Measurements from ENCODE around the gene HNRNPUL2. TPM values are rescaled to one million over a fixed set of nuclear protein-coding genes. Genes with fewer than 3 reads are reported as not detected.
"Not testable (repeated sequence)": the region's sequence is repeated elsewhere in the genome, so short reads cannot be mapped to it uniquely, and the experiment has no call there.

Gene HNRNPUL2
- total RNA-seq, 2 experiments from 2014 or later = 67.9 to 69.0 TPM

DNA sequence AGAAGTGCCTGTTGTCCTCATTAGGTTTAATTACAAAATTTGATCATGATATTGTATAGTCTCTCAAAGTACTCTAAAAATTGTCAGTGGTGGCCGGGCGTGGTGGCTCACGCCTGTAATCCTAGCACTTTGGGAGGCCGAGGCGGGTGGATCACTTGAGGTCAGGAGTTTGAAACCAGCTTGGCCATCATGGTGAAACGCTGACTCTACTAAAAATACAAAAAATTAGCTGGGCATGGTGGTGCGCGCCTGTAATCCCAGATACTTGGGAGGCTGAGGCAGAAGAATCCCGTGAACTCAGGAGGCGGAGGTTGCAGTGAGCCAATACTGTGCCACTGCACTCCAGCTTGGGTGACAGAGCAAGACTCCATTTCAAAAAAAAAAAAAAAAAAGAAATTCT lies 51.8 kb downstream of the HNRNPUL2 start:
- H3K9me3 Mint-ChIP-seq, DNase-seq, H3K27me3 Mint-ChIP-seq, H3K4me3 Mint-ChIP-seq, POLR2A ChIA-PET: not testable (repeated sequence)
- peaks cover 49% of the 10 kb centered on the region for H3K36me3 Mint-ChIP-seq (ENCODE audit: low read depth)
- CTCF ChIA-PET = interaction anchor here (0.8 to 4.6 kb wide), 2 partner anchors 19 to 83 kb away, joined by 3 to 16 read pairs; partner anchors contain the start of gene TUT1
- H3K27ac Mint-ChIP-seq = peak overlapping the region; percentile 52
- H3K4me1 Mint-ChIP-seq = peaks cover 61% of the 10 kb centered on the region

DNA sequence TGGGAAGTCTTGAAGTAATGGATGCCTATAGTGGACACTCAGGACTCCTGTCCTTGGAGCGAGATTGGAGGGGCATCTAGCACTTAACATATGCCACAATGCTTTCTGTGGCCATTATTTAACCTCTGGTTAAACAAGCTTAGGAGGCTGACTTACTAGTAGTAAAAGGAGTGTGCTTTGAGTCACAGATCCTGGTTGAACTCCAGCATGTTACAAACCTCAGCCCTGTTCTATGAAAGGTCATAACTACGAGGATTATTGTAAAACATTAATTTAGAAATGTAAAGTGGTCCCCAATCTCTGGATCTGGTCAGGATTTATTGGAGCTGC lies 54.1 kb downstream of the HNRNPUL2 start:
- H3K4me3 Mint-ChIP-seq = peak overlapping the region; percentile 99
- peaks cover 55% of the 10 kb centered on the region for H3K36me3 Mint-ChIP-seq (ENCODE audit: low read depth)
- ChIA-PET POLR2A (interaction anchor here (0.6 to 1.6 kb wide), 5 partner anchors 9 to 96 kb away, joined by 3 to 4 read pairs (median 3); no protein-coding TSS in a partner anchor), CTCF (interaction anchor here (0.7 to 4.6 kb wide), 10 partner anchors 8 to 114 kb away, joined by 3 to 16 read pairs (median 4); partner anchors contain the start of genes C11orf98, CSKMT, TMEM179B and TUT1)
- H3K4me1 Mint-ChIP-seq = peaks cover 65% of the 10 kb centered on the region
- peak overlapping the region; percentile 98 for H3K27ac Mint-ChIP-seq
- no peaks in the 10 kb centered on the region for H3K27me3 Mint-ChIP-seq
- no peaks in the 10 kb centered on the region for H3K9me3 Mint-ChIP-seq
- no peak for DNase-seq

DNA sequence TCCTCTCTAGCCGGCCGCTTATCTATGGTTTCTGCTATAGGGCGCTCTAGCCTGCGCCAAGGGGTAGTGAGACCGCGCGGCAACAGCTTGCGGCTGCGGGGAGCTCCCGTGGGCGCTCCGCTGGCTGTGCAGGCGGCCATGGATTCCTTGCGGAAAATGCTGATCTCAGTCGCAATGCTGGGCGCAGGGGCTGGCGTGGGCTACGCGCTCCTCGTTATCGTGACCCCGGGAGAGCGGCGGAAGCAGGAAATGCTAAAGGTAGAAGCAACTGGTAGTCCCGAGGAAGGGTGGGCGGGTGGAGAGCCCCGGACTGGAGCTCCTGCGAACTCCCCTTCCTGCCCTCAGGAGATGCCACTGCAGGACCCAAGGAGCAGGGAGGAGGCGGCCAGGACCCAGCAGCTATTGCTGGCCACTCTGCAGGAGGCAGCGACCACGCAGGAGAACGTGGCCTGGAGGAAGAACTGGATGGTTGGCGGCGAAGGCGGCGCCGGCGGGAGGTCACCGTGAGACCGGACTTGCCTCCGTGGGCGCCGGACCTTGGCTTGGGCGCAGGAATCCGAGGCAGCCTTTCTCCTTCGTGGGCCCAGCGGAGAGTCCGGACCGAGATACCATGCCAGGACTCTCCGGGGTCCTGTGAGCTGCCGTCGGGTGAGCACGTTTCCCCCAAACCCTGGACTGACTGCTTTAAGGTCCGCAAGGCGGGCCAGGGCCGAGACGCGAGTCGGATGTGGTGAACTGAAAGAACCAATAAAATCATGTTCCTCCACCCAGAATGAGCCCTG lies 55.5 kb downstream of the HNRNPUL2 start, which contains the start of the genes LBHD1 and UQCC3:
Gene LBHD1, minus strand, starts transcription at position 660 of the 782 bp plus-strand sequence. CDS start 2,236 bp downstream, outside the sequence.
Gene UQCC3, plus strand, starts transcription at position 66 of the 782 bp plus-strand sequence. Its CDS starts 73 bp downstream, at position 139.
- peak within 1 kb of the TSS; percentile 99 for H3K4me3 Mint-ChIP-seq
- no peaks in the 10 kb centered on the region for H3K9me3 Mint-ChIP-seq
- H3K27ac Mint-ChIP-seq = peak within 1 kb of the TSS; percentile 98
- ChIA-PET CTCF (interaction anchor here (0.7 to 2.2 kb wide), 15 partner anchors 9 to 247 kb away, joined by 3 to 11 read pairs (median 5); partner anchors contain the start of genes BSCL2, GNG3, HNRNPUL2 and SLC3A2), POLR2A (interaction anchor here (0.5 to 1.6 kb wide), 16 partner anchors 18 to 209 kb away, joined by 3 to 5 read pairs (median 3); partner anchors contain the start of genes INTS5, MTA2 and SLC3A2)
- H3K4me1 Mint-ChIP-seq = peaks cover 59% of the 10 kb centered on the region
- peak; percentile 89 for DNase-seq
- H3K36me3 Mint-ChIP-seq (ENCODE audit: low read depth) = peaks cover 53% of the 10 kb centered on the region
- no peaks in the 10 kb centered on the region for H3K27me3 Mint-ChIP-seq

DNA sequence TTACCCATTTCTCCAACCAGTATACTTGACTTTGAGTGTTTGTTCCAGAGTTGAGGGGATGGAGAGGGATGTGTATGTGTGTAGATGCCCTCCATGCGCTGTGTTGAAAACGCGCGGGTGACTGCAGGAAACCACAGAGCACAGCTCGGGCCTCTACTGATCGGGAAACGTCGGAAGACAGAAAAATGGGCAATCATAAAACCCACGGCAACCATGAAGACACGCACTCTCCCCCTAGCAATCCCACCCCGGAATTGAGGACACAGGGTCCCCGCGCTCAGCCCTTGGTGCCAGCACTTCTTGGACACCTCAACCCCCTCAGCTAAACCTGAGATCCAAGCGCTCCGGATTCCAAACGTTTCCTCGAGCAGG lies 56.0 kb downstream of the HNRNPUL2 start:
- H3K27ac Mint-ChIP-seq = peak overlapping the region; percentile 98
- no peak for DNase-seq
- ChIA-PET POLR2A (interaction anchor here (0.7 to 1.4 kb wide), 7 partner anchors 18 to 182 kb away, joined by 3 to 5 read pairs (median 3); partner anchors contain the start of genes INTS5 and MTA2), CTCF (interaction anchor here (0.7 to 2.5 kb wide), 14 partner anchors 8 to 247 kb away, joined by 3 to 11 read pairs (median 5); partner anchors contain the start of genes BSCL2, GNG3, HNRNPUL2 and SLC3A2)
- no peaks in the 10 kb centered on the region for H3K9me3 Mint-ChIP-seq
- peaks cover 56% of the 10 kb centered on the region for H3K36me3 Mint-ChIP-seq (ENCODE audit: low read depth)
- H3K27me3 Mint-ChIP-seq = no peaks in the 10 kb centered on the region
- peaks cover 61% of the 10 kb centered on the region for H3K4me1 Mint-ChIP-seq
- peak overlapping the region; percentile 99 for H3K4me3 Mint-ChIP-seq

DNA sequence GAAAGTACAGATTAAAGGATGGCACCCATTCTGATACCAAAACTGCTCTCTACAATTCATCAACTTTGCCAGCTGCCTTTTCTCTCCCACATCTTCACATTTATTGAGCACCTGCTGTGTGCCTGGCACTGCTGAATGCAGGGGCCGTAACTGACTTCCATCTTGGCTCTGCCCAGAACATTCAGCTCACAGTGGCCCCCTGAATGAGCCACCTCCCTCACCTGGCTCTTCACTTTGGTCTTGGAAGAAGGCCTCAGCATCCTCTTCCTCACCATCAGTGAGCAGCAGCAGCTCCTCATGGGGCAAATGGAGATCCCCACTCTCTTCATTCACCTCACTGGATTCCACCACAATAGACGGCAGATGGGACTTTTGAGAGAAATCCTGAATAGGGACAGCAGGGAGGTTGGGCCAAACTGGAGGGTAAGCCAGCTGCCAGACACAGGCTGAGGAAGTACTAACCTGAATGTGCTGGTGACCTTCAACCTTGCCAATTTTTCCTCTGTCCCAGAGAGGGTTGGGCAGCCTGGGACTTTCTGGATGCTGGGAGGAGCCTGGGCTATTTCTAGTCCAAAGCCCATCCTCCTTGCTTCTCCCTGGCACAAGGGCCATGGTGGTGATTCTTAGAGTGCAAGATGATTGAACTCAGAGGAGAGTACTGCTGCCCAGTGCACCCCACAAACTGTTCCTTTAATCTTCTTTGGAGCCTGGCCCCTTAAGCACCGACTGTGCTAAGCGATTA lies 57.7 kb downstream of the HNRNPUL2 start:
- no peaks in the 10 kb centered on the region for H3K27me3 Mint-ChIP-seq
- H3K36me3 Mint-ChIP-seq (ENCODE audit: low read depth) = peaks cover 58% of the 10 kb centered on the region
- ChIA-PET POLR2A (interaction anchor here (0.6 to 0.8 kb wide), 2 partner anchors 119 to 184 kb away, joined by 3 read pairs; no protein-coding TSS in a partner anchor), CTCF (interaction anchor here (0.7 to 2.5 kb wide), 8 partner anchors 13 to 610 kb away, joined by 3 to 8 read pairs (median 3); partner anchors contain the start of gene ROM1)
- peak overlapping the region; percentile 99 for H3K4me3 Mint-ChIP-seq
- no peak for DNase-seq
- peak overlapping the region; percentile 98 for H3K27ac Mint-ChIP-seq
- peaks cover 57% of the 10 kb centered on the region for H3K4me1 Mint-ChIP-seq
- no peaks in the 10 kb centered on the region for H3K9me3 Mint-ChIP-seq

DNA sequence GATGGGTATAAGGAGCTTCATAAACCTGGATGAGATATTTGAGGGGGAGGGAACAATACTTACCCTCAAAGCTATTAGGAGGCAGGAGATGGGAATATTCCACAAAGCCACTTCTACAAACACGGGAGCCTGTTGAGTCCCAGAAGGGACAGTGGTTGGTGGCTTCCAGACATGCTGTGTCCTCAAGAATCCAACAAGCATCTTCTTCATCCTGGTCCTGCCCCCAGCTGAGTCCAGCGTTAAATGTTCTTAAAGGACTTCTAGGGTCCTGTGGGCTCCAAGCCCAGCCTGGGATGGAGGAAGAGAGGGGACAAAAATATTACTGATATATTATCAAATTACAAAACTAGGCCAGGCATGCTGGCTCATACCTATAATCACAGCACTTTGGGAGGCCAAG lies 59.8 kb downstream of the HNRNPUL2 start:
- Mint-ChIP-seq H3K4me1 (peaks cover 53% of the 10 kb centered on the region), H3K4me3 (peak overlapping the region; percentile 98), H3K9me3 (no peaks in the 10 kb centered on the region), H3K36me3 (ENCODE audit: low read depth) (peaks cover 59% of the 10 kb centered on the region), H3K27ac (peak overlapping the region; percentile 78), H3K27me3 (no peaks in the 10 kb centered on the region)
- DNase-seq = no peak
- ChIA-PET CTCF (interaction anchor here (0.8 to 1.9 kb wide), 9 partner anchors 10 to 172 kb away, joined by 3 to 6 read pairs (median 3); partner anchors contain the start of genes TUT1 and WDR74), POLR2A (interaction anchor here (0.8 kb wide), 1 partner anchor 66 kb away, joined by 3 read pairs; the partner anchor contains the start of gene MTA2)

DNA sequence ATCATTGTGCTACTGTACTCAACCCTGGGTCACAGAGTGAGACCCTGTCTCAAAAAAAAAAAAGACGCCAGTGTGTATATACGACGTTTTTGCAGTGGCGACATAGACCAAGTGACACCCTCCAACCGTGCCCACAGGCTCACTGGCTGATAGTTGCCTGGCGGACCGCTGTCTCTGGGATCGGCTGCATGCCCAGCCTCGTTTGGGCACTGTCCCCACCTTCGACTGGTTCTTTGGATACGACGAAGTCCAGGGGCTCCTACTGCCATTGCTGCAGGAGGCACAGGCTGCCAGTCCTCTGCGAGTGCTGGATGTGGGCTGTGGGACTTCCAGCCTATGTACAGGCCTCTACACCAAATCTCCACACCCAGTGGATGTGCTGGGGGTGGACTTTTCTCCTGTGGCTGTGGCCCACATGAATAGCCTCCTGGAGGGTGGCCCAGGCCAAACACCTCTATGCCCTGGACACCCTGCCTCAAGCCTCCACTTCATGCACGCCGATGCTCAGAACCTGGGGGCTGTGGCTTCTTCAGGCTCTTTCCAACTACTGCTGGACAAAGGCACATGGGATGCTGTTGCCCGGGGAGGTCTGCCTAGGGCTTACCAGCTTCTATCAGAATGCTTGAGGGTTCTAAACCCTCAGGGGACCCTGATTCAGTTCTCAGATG lies 60.9 kb downstream of the HNRNPUL2 start:
- Mint-ChIP-seq H3K4me3 (peak overlapping the region; percentile 98), H3K9me3 (no peaks in the 10 kb centered on the region), H3K4me1 (peaks cover 49% of the 10 kb centered on the region), H3K27ac (peak overlapping the region; percentile 93), H3K27me3 (no peaks in the 10 kb centered on the region), H3K36me3 (ENCODE audit: low read depth) (peaks cover 51% of the 10 kb centered on the region)
- CTCF ChIA-PET = interaction anchor here (0.8 to 3.0 kb wide), 8 partner anchors 7 to 215 kb away, joined by 3 to 7 read pairs (median 4); partner anchors contain the start of genes SLC3A2 and TUT1
- no peak for DNase-seq
- POLR2A ChIA-PET = interaction anchor here (1.0 to 1.1 kb wide), 2 partner anchors 59 to 189 kb away, joined by 3 to 7 read pairs; no protein-coding TSS in a partner anchor

DNA sequence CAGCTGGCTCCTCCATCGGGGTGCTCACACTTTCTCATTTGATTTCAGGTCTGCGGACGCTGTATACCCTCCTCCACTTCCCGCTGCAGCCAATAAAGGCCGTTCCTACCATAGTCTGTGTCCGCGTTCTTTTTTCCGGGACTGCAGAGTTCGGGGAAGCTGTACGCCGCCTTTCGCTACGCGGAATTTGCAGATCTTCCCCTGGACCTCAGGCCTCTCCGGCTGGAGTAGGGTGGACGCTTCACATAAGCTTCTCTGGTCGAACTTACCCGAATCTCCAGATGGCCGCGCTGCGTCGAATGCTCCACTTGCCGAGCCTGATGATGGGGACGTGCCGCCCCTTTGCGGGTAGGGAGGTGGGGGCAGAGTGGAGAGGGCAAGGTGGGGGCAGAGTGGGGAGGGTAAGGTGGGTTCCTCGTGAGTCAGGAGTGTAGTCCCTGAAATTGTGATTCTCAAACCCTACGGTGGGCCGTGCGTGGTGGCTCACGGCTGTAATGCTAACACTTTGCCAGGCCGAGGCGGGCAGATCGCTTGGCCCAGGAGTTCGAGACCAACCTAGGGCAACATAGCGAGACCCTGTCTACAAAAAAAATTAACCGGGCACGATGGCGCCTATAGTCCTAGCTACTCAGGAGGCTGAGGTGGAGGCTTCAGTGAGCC lies 61.5 kb downstream of the HNRNPUL2 start:
- Mint-ChIP-seq H3K4me3 (peak overlapping the region; percentile 98), H3K27me3 (no peaks in the 10 kb centered on the region), H3K9me3 (no peaks in the 10 kb centered on the region), H3K4me1 (peaks cover 45% of the 10 kb centered on the region), H3K27ac (peak overlapping the region; percentile 93), H3K36me3 (ENCODE audit: low read depth) (peaks cover 47% of the 10 kb centered on the region)
- POLR2A ChIA-PET = interaction anchor here (0.6 to 1.8 kb wide), 18 partner anchors 9 to 190 kb away, joined by 3 to 14 read pairs (median 7); partner anchors contain the start of genes B3GAT3, GANAB, INTS5 and TUT1
- CTCF ChIA-PET = interaction anchor here (0.5 to 3.0 kb wide), 19 partner anchors 8 to 216 kb away, joined by 3 to 17 read pairs (median 4); partner anchors contain the start of genes INTS5, MTA2, SLC3A2 and TUT1
- DNase-seq = peak; percentile 56

DNA sequence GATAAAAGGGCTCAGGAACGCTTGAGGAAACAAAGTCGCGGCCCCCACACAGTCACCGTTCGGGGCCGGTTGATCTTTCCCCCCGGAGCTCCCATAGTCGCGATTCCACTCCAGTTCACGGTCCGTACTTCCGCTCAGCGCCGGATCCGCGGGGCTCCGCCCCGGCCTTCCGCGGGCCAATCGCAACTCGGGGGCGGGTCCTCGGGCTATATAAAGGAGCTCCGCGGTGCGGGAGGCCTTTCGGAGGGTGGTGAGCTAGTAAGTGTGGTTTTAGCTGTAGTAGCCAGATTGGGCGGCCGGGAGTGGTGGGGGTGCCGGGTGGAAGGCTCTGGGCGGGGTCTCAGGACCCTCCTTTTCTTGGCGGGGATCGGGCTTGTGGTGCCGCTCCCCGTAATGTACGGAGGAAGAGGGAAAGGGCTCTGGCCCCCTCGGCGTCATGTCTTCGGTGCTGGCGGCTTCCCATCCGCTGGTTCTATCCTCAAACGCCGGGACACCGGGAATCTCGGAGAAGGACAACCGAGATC lies 62.1 kb downstream of the HNRNPUL2 start, which contains the start of the genes C11orf98 and CSKMT:
Gene C11orf98, minus strand, starts transcription at position 136 of the 524 bp plus-strand sequence. Its CDS starts 41 bp downstream, at position 95.
Gene CSKMT, plus strand, starts transcription at position 238 of the 524 bp plus-strand sequence. CDS start 568 bp downstream, outside the sequence.
- CTCF ChIA-PET = interaction anchor here (0.5 to 3.0 kb wide), 22 partner anchors 8 to 271 kb away, joined by 3 to 17 read pairs (median 4); partner anchors contain the start of genes EML3, INTS5, MTA2 and SLC3A2
- POLR2A ChIA-PET = interaction anchor here (0.6 to 1.8 kb wide), 26 partner anchors 8 to 214 kb away, joined by 3 to 14 read pairs (median 5); partner anchors contain the start of genes B3GAT3, EEF1G, GANAB and INTS5
- H3K27ac Mint-ChIP-seq = peak within 1 kb of the TSS; percentile 93
- peaks cover 49% of the 10 kb centered on the region for H3K36me3 Mint-ChIP-seq (ENCODE audit: low read depth)
- DNase-seq = peak; percentile 96
- peaks cover 41% of the 10 kb centered on the region for H3K4me1 Mint-ChIP-seq
- no peaks in the 10 kb centered on the region for H3K9me3 Mint-ChIP-seq
- H3K27me3 Mint-ChIP-seq = no peaks in the 10 kb centered on the region
- peak within 1 kb of the TSS; percentile 98 for H3K4me3 Mint-ChIP-seq

DNA sequence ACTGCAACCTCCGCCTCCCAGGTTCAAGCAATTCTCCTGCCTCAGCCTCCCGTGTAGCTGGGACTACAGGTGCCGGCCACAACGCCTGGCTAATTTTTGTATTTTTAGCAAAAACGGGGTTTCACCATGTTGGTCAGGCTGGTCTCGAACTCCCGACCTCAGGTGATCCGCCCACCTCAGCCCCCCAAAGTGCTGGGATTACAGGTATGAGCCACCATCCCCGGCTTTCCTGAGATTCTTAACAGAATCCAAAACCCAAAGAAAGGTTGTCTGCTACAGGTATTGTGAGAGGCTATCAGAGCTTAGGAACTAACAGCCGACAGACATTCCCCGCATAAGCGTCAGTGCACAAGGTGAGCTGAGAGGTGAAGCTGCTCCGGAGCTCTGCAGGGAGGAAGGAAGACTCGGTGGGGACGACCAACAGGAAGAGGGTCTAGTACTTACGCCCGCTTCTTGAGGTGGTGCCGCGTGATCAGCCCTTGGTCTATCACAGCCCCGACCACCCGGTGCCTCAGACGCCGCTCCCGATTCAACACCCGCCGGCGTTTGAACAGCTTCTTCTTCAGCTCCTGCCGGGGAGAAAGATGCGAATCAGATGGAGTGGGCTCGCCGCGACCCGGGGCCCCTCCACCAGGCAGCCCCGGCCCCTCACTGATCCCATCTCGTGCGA lies 62.7 kb downstream of the HNRNPUL2 start:
- ChIA-PET CTCF (interaction anchor here (0.7 to 3.0 kb wide), 21 partner anchors 8 to 270 kb away, joined by 3 to 17 read pairs (median 4); partner anchors contain the start of genes EML3, INTS5, MTA2 and SLC3A2), POLR2A (interaction anchor here (0.6 to 1.8 kb wide), 22 partner anchors 8 to 213 kb away, joined by 3 to 14 read pairs (median 6); partner anchors contain the start of genes B3GAT3, EEF1G, GANAB and INTS5)
- DNase-seq = peak; percentile 66
- Mint-ChIP-seq H3K27me3 (no peaks in the 10 kb centered on the region), H3K9me3 (no peaks in the 10 kb centered on the region), H3K36me3 (ENCODE audit: low read depth) (peaks cover 48% of the 10 kb centered on the region), H3K27ac (peak overlapping the region; percentile 93), H3K4me1 (peaks cover 35% of the 10 kb centered on the region), H3K4me3 (peak overlapping the region; percentile 98)
